Thoracic aorta (tissue), 2 donors: Measurements from ENCODE around the gene HNRNPDL. TPM values are rescaled to one million over a fixed set of nuclear protein-coding genes. Genes with fewer than 3 reads are reported as not detected.
"Not testable (repeated sequence)": the region's sequence is repeated elsewhere in the genome, so short reads cannot be mapped to it uniquely, and the experiment has no call there.

Experiments used
- ATAC-seq: fragments of 150-250 bp; one replicate; pipeline ENCODE4 v1.8.0; 2017; ENCODE audit warnings: low read depth; ENCODE audit not compliant: insufficient number of reproducible peaks, low FRiP score
- DNase-seq: peaks from one replicate; pipeline ENCODE4 v3.0.0-alpha.2; 2020; ENCODE audit warnings: low spot score
- H3K27ac ChIP-seq, 2 donors: fragments of 200-600 bp; sonication (generic); 1 replicate in 1 of 2; 2 replicates in 1 of 2; pipeline ENCODE4 v1.5.1; 2016; ENCODE audit warnings: mild to moderate bottlenecking in 2 of 2, moderate library complexity in 2 of 2
- H3K27me3 ChIP-seq: fragments of 200-600 bp; sonication (generic); replicated peaks from 2 replicates; pipeline ENCODE4 v1.6.0; 2016; ENCODE audit warnings: mild to moderate bottlenecking; ENCODE audit not compliant: insufficient read depth
- H3K36me3 ChIP-seq: fragments of 200-600 bp; sonication (generic); one replicate; pipeline ENCODE4 v1.5.1; 2016
- H3K4me1 ChIP-seq, 2 donors: fragments of 200-600 bp; sonication (generic); 1 replicate in 1 of 2; 2 replicates in 1 of 2; pipeline versions ENCODE4 v1.5.1 to v1.6.0; 2016; ENCODE audit warnings: low read depth in 2 of 2, mild to moderate bottlenecking in 1 of 2; ENCODE audit not compliant: control insufficient read depth in 1 of 2
- H3K4me3 ChIP-seq: fragments of 200-600 bp; sonication (generic); 2 replicates; pipeline ENCODE4 v1.5.1; 2016; ENCODE audit warnings: mild to moderate bottlenecking
- H3K9me3 ChIP-seq: fragments of 200-600 bp; sonication (generic); 2 replicates; pipeline ENCODE4 v1.5.1; 2016
- total RNA-seq, 2 donors: library from RNA; depleted of rRNA; stranded (reverse); fragments of >200 nt; gene quantifications; one replicate each; pipeline versions ENCODE4 v1.1.0 to v1.2.3, GENCODE V29; 2016
- TF ChIP-seq, protein P1 (sequence below): fragments of 200-600 bp; sonication (generic); IDR thresholded peaks from one replicate; pipeline ENCODE4 v1.5.1; 2019; ENCODE audit warnings: antibody characterized with exemption

HNRNPDL gene
- total RNA-seq, 2 donors from 2014 or later: 145 to 191 TPM

DNA sequence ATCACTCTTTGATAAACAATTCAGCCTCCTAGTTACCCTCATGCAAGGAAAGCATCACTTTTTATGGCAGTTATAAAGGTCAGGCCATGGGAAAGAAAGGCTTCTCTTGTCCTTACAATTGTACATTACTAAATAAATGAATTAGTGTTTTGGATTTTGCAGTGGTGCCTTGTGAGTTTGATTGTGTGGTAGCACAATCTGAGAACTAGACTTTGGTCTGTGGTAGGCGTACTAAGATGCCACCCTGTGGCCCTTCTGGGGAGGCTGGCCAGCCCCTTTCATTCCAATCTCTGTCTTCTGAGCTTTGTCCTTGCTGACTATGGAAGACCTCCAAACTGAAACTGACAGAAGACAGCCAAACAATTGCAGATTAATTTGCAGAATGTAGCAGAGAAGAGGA is 41.9 kb downstream of the HNRNPDL start:
- H3K4me1 ChIP-seq: no peaks in the 10 kb centered on the region
- no peak overlapping the region for H3K4me3 ChIP-seq
- DNase-seq: no peak
- no peaks in the 10 kb centered on the region for H3K9me3 ChIP-seq
- no peak for ATAC-seq
- no peaks in the 10 kb centered on the region for H3K27me3 ChIP-seq
- TF ChIP-seq, protein P1, sequence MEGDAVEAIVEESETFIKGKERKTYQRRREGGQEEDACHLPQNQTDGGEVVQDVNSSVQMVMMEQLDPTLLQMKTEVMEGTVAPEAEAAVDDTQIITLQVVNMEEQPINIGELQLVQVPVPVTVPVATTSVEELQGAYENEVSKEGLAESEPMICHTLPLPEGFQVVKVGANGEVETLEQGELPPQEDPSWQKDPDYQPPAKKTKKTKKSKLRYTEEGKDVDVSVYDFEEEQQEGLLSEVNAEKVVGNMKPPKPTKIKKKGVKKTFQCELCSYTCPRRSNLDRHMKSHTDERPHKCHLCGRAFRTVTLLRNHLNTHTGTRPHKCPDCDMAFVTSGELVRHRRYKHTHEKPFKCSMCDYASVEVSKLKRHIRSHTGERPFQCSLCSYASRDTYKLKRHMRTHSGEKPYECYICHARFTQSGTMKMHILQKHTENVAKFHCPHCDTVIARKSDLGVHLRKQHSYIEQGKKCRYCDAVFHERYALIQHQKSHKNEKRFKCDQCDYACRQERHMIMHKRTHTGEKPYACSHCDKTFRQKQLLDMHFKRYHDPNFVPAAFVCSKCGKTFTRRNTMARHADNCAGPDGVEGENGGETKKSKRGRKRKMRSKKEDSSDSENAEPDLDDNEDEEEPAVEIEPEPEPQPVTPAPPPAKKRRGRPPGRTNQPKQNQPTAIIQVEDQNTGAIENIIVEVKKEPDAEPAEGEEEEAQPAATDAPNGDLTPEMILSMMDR: no peak
- H3K36me3 ChIP-seq: no peaks in the 10 kb centered on the region
- H3K27ac ChIP-seq: no peak overlapping the region

DNA sequence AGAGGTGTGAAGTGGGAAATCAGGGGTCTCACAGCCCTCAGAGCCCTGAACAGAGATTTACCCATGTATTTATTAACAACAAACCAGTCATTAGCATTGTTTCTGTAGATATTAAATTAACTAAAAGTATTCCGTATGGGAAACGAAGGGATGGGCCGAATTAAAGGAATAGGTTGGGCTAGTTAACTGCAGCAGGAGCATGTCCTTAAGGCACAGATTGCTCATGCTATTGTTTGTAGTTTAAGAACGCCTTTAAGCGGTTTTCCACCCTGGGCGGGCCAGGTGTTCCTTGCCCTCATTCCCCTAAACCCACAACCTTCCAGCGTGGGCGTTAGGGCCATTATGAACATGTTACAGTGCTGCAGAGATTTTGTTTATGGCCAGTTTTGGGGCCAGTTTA is 44.0 kb downstream of the HNRNPDL start:
- H3K9me3 ChIP-seq, H3K27me3 ChIP-seq, H3K36me3 ChIP-seq, DNase-seq, H3K4me3 ChIP-seq, H3K27ac ChIP-seq, ATAC-seq, H3K4me1 ChIP-seq: not testable (repeated sequence)

DNA sequence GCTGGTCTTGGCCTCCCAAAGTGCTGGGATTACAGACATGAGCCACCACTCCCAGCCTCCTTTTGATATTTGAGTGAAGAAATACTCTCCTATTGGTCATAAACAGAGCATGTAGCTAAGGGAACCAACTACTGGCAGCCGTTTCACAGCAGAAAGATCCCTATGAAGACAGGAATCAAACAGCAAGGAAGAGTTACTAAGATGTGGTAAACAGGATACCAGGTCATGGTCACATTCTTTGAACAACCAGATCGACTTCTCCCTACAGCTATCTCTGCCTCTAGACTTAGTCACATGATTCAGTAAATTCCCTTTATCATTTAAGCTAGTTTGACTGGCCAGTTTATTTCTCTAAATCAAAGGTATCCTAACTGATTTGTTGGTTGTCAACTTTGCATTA is 47.5 kb downstream of the HNRNPDL start:
- DNase-seq (no peak), ATAC-seq (no peak)
- Histone ChIP-seq H3K27ac (no peak overlapping the region), H3K4me1 (no peaks in the 10 kb centered on the region), H3K4me3 (no peak overlapping the region), H3K27me3 (no peaks in the 10 kb centered on the region), H3K9me3 (no peaks in the 10 kb centered on the region), H3K36me3 (no peaks in the 10 kb centered on the region)
- TF ChIP-seq, protein P1: no peak

DNA sequence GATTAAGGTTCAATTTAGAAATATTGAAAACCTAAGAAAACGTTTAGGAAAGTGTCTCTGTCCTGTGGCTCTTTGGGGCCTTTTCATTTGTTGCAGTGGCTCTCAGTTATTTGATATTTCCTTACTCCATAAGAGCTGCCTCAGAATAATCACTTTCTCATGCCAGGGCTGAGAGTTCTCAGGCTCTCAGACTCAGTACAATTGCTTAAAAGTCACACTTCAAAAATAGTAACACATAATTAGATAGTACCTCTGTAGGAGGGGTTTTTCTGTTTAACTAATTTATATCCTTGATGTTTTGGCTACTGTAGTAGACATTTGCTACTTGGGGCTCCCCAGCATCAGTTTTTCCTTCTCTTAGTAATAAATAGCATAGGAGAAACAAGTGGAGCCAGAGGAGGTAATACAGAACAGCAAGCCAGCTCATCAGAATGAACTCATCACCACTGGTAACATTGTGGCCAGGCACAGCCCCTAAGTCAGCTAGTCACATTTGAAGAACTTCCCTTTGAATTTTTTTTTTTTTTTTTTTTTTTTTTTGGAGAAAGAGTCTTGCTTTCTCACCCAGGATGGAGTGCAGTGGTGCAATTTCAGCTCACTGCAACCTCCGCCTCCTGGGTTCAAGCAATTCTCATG is 48.5 kb downstream of the HNRNPDL start:
- Histone ChIP-seq H3K9me3 (no peaks in the 10 kb centered on the region), H3K4me1 (no peaks in the 10 kb centered on the region), H3K36me3 (no peaks in the 10 kb centered on the region), H3K27ac (no peak overlapping the region), H3K4me3 (no peak overlapping the region), H3K27me3 (no peaks in the 10 kb centered on the region)
- TF ChIP-seq, protein P1: no peak
- ATAC-seq (no peak), DNase-seq (no peak)

DNA sequence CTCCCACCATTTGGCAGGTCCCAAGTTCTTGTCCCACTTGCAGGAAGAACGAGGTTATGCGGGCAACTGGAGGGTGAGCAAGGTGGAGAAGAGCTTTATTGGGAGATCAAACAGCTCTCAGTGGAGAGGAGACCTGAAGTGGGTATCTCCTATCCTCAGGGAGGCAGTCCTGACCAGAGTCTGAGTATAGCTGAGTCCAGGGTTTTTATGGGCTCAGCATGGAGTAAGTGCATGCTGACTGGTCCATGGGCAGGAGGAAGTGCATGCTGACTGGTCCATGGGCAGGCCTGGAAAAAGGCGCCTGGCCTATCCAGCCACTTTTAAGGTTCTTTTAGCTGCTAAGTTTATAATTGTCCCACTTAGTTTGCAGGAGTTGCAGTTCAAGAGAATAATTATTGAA is 49.0 kb downstream of the HNRNPDL start:
- H3K4me1 ChIP-seq: peaks cover 0 to under 1% of the 10 kb centered on the region in 2 donors
- H3K27ac ChIP-seq: no peak overlapping the region
- DNase-seq (no peak), ATAC-seq (no peak)
- no peaks in the 10 kb centered on the region for H3K27me3 ChIP-seq
- TF ChIP-seq, protein P1: no peak
- no peak overlapping the region for H3K4me3 ChIP-seq
- H3K36me3 ChIP-seq: no peaks in the 10 kb centered on the region
- no peaks in the 10 kb centered on the region for H3K9me3 ChIP-seq

DNA sequence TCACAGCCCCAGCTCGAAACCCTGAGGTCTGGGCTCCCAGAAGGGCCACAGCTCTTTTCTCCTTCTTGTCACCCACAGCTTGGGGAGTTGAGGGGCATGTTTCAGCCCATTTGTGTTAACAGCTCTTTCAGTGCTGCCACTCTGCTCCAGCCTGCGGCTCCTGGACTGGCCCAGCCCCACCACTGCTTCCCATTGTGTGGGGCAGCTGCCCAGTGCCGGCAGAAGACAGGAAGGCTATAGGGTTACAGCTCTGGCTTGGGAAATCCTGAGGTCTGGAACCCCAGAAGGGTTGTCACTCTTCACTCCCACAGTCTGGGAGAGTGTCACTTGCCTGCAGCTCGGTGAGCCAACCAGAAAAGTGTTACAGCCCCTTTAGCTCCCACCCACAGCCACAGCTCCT is 49.4 kb downstream of the HNRNPDL start:
- DNase-seq (no peak), ATAC-seq (no peak)
- Histone ChIP-seq H3K36me3 (no peaks in the 10 kb centered on the region), H3K9me3 (no peaks in the 10 kb centered on the region), H3K4me3 (no peak overlapping the region), H3K27me3 (no peaks in the 10 kb centered on the region), H3K27ac (no peak overlapping the region), H3K4me1 (peaks cover 0 to 4% of the 10 kb centered on the region in 2 donors)
- TF ChIP-seq, protein P1: no peak
